HepG2 (cell line): Measurements from ENCODE around the gene RRN3. TPM values are rescaled to one million over a fixed set of nuclear protein-coding genes. Genes with fewer than 3 reads are reported as not detected.

Source experiments
- BRD4 ChIP-seq: sonication (generic); formaldehyde crosslinking; IDR thresholded peaks from 2 replicates; pipeline ENCODE4 v1.4.0; 2020; ENCODE audit warnings: missing genetic modification reagents
- IRX3 ChIP-seq: sonication (generic); formaldehyde crosslinking; IDR thresholded peaks from 2 replicates; pipeline ENCODE4 v1.8.1; 2023; ENCODE audit warnings: mild to moderate bottlenecking, low read depth, missing genetic modification reagents, borderline replicate concordance
- MIER2 ChIP-seq: IDR thresholded peaks from 2 replicates; pipeline ENCODE4 v1.6.1; 2016; ENCODE audit warnings: missing biosample characterization, missing genetic modification reagents
- NR2C2 ChIP-seq: sonication (generic); formaldehyde crosslinking; IDR thresholded peaks from 2 replicates; pipeline ENCODE4 v1.4.0; 2020; ENCODE audit warnings: missing genetic modification reagents, mild to moderate bottlenecking, moderate library complexity, borderline replicate concordance
- PLRG1 ChIP-seq: fragments of 450-650 bp; conservative IDR thresholded peaks from 2 replicates; pipeline ENCODE4 v1.6.1; 2016
- RBM22 ChIP-seq: fragments of 200-400 bp; formaldehyde crosslinking; optimal IDR thresholded peaks from 2 replicates; pipeline ENCODE3; 2017; ENCODE audit warnings: mild to moderate bottlenecking, low read length, moderate library complexity
- SMAD1 ChIP-seq: sonication (generic); formaldehyde crosslinking; IDR thresholded peaks from 2 replicates; pipeline ENCODE4 v1.4.0; 2020; ENCODE audit warnings: missing genetic modification reagents, low read depth, mild to moderate bottlenecking, borderline replicate concordance
- SSRP1 ChIP-seq: IDR thresholded peaks from 2 replicates; pipeline ENCODE4 v1.6.1; 2016; ENCODE audit warnings: control low read depth
- SUZ12 ChIP-seq: fragments of 150-350 bp; IDR thresholded peaks from 2 replicates; pipeline ENCODE4 v1.6.1; 2014; ENCODE audit warnings: low read depth, low read length
- YEATS2 ChIP-seq: sonication (generic); formaldehyde crosslinking; IDR thresholded peaks from 2 replicates; pipeline ENCODE4 v1.4.0; 2020; ENCODE audit warnings: missing genetic modification reagents, borderline replicate concordance
- ZNF224 ChIP-seq: sonication (generic); formaldehyde crosslinking; IDR thresholded peaks from 2 replicates; pipeline ENCODE4 v1.5.0; 2020; ENCODE audit warnings: mild to moderate bottlenecking, missing genetic modification reagents
- ZNF337 ChIP-seq: sonication (generic); formaldehyde crosslinking; IDR thresholded peaks from 2 replicates; pipeline ENCODE4 v1.5.1; 2020; ENCODE audit warnings: missing genetic modification reagents, low read depth, mild to moderate bottlenecking, borderline replicate concordance
- ZNF33B ChIP-seq: sonication (generic); formaldehyde crosslinking; IDR thresholded peaks from 2 replicates; pipeline ENCODE4 v1.5.1; 2020; ENCODE audit warnings: mild to moderate bottlenecking, missing genetic modification reagents
- ZNF354B ChIP-seq: sonication (generic); formaldehyde crosslinking; IDR thresholded peaks from 2 replicates; pipeline ENCODE4 v1.8.0; 2022; ENCODE audit warnings: mild to moderate bottlenecking, missing genetic modification reagents
- polyA plus RNA-seq, 8 experiments: library from polyadenylated mRNA; depleted of rRNA in 3 of 8; stranded (reverse) in 7 of 8; unstranded in 1 of 8; fragments of >200 nt; fragmentation: Illumina TruSeq in 4 of 8; extraction: Trizol in 4 of 8; gene quantifications; 2 replicates each; pipeline versions ENCODE4 v1.2.1 to v1.2.3, GENCODE V29; 2011 to 2016; ENCODE audit warnings: low read depth in 4 of 8, missing spikeins in 1 of 8, mixed read lengths in 1 of 8; ENCODE audit not compliant: insufficient read depth in 1 of 8
- total RNA-seq, 5 experiments: library from RNA; depleted of rRNA; stranded (reverse); fragments of >200 nt; fragmentation: Illumina TruSeq; extraction: Trizol; gene quantifications; 2 replicates each; pipeline ENCODE4 v1.2.3, GENCODE V29; 2016; ENCODE audit warnings: low read depth in 1 of 5
- TF ChIP-seq, protein P1 (sequence below): sonication (generic); formaldehyde crosslinking; conservative IDR thresholded peaks from 2 replicates; pipeline ENCODE4 v1.4.0; 2020; ENCODE audit warnings: missing genetic modification reagents
- TF ChIP-seq, protein P2 (sequence below): sonication (generic); formaldehyde crosslinking; IDR thresholded peaks from 2 replicates; pipeline ENCODE4 v1.5.0; 2020; ENCODE audit warnings: missing genetic modification reagents
- TF ChIP-seq, protein P3 (sequence below): sonication (generic); formaldehyde crosslinking; IDR thresholded peaks from 2 replicates; pipeline ENCODE4 v1.5.0; 2020; ENCODE audit warnings: missing genetic modification reagents

Gene RRN3
- total and polyA plus RNA-seq, 2 of the 13 experiments (the other 11 are each of a cell fraction or from before 2014, with no cell fraction given), result 45.8 to 67.0 TPM

DNA sequence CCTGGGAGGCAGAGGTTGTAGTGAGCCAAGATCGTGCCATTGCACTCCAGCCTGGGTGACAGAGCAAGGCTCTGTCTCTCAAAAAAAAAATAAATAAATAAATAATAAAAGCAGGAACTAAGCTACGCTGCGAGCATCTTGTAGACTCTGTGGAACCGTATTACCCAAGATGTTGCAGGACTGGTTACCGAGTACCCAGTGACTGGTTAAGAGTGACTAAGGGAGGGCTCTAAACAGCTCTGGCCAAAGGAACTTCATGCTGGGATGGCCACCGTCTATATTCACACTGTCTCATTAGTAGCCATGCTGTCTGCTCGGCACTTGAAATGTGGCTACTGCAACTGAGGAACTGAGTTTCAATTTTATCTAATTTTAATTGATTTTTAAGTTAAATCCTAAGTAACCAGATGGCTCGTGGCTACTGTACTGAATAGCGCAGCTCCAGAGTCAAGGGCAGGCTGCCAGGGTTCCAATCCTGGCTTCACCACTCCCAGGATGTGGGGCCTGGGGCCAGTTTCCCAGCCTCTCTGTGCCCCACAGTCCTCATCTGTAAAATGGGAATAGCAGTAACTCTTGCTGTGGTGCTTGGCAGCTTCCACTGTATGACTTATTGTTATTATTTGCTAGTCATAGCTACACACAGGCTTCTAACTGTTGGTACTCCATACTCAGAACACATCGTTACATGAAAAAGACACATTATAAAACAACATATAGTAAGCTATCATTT is 41.2 kb downstream of the RRN3 start (continued):
- TF ChIP-seq, protein P1, sequence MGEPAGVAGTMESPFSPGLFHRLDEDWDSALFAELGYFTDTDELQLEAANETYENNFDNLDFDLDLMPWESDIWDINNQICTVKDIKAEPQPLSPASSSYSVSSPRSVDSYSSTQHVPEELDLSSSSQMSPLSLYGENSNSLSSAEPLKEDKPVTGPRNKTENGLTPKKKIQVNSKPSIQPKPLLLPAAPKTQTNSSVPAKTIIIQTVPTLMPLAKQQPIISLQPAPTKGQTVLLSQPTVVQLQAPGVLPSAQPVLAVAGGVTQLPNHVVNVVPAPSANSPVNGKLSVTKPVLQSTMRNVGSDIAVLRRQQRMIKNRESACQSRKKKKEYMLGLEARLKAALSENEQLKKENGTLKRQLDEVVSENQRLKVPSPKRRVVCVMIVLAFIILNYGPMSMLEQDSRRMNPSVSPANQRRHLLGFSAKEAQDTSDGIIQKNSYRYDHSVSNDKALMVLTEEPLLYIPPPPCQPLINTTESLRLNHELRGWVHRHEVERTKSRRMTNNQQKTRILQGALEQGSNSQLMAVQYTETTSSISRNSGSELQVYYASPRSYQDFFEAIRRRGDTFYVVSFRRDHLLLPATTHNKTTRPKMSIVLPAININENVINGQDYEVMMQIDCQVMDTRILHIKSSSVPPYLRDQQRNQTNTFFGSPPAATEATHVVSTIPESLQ (CRISPR knock-in tag), result no peak
- no peak for TF ChIP-seq ZNF337 (CRISPR knock-in tag)
- TF ChIP-seq, protein P2, sequence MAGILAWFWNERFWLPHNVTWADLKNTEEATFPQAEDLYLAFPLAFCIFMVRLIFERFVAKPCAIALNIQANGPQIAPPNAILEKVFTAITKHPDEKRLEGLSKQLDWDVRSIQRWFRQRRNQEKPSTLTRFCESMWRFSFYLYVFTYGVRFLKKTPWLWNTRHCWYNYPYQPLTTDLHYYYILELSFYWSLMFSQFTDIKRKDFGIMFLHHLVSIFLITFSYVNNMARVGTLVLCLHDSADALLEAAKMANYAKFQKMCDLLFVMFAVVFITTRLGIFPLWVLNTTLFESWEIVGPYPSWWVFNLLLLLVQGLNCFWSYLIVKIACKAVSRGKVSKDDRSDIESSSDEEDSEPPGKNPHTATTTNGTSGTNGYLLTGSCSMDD (CRISPR knock-in tag), result no peak
- TF ChIP-seq BRD4 (CRISPR knock-in tag), result no peak
- no peak for TF ChIP-seq MIER2 (CRISPR knock-in tag)
- no peak for TF ChIP-seq PLRG1
- TF ChIP-seq RBM22, result no peak
- TF ChIP-seq ZNF354B (CRISPR knock-in tag), result no peak
- TF ChIP-seq YEATS2 (CRISPR knock-in tag), result no peak; the same call in 1 of the 2 replicates
- no peak for TF ChIP-seq IRX3 (CRISPR knock-in tag)
- no peak for TF ChIP-seq ZNF33B (CRISPR knock-in tag)
- TF ChIP-seq SMAD1 (CRISPR knock-in tag), result no peak
- no peak for TF ChIP-seq SSRP1 (CRISPR knock-in tag)
- TF ChIP-seq, protein P3, sequence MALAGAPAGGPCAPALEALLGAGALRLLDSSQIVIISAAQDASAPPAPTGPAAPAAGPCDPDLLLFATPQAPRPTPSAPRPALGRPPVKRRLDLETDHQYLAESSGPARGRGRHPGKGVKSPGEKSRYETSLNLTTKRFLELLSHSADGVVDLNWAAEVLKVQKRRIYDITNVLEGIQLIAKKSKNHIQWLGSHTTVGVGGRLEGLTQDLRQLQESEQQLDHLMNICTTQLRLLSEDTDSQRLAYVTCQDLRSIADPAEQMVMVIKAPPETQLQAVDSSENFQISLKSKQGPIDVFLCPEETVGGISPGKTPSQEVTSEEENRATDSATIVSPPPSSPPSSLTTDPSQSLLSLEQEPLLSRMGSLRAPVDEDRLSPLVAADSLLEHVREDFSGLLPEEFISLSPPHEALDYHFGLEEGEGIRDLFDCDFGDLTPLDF (CRISPR knock-in tag), result 0 out of 2 replicates have a peak, but pooled peaks have one; percentile 4
- TF ChIP-seq ZNF224 (CRISPR knock-in tag), result no peak
- no peak for TF ChIP-seq NR2C2 (CRISPR knock-in tag)
- no peak for TF ChIP-seq SUZ12
